GM10266 (cell line): Measurements from ENCODE around the gene GSN.

ENCODE experiments used
- DNase-seq: peaks from one replicate; pipeline ENCODE4 v3.0.0; 2012; ENCODE audit errors: extremely low spot score
- CTCF ChIP-seq: IDR thresholded peaks from 2 replicates; pipeline ENCODE4 v1.5.1; 2012; ENCODE audit warnings: mild to moderate bottlenecking, low read depth; ENCODE audit not compliant: control insufficient read depth, insufficient read depth; ENCODE audit errors: missing control alignments

The GSN gene

GRCh38 chr9:121279776-121280388 is 11.9 kb downstream of the GSN start:
- no peak for TF ChIP-seq CTCF
- no peak for DNase-seq

GRCh38 chr9:121280715-121281613 is 13.0 kb downstream of the GSN start:
- no peak for TF ChIP-seq CTCF
- no peak for DNase-seq

GRCh38 chr9:121281614-121282276 is 13.8 kb downstream of the GSN start:
- TF ChIP-seq CTCF = no peak

GRCh38 chr9:121282277-121283079 is 14.5 kb downstream of the GSN start:
- no peak for TF ChIP-seq CTCF
- DNase-seq = no peak

More at GRCh38 chr9:121281614-121282276, 13.8 kb downstream of the GSN start:
- DNase-seq = no peak

- no peak for DNase-seq
- TF ChIP-seq CTCF = no peak
Measured at GRCh38 chr9:121283080-121283398, 15.1 kb downstream of the GSN start.

GRCh38 chr9:121283856-121284732 is 16.1 kb downstream of the GSN start:
- no peak for DNase-seq
- TF ChIP-seq CTCF = no peak
